ENCODE data around the gene PACSIN3. TPM values are rescaled to one million over a fixed set of nuclear protein-coding genes. Genes with fewer than 3 reads are reported as not detected.

Gene PACSIN3
- total RNA-seq, 2 donors from 2014 or later, result 48.0 to 66.6 TPM

GRCh38 chr11:47216121-47216798 lies 30.0 kb upstream of the PACSIN3 start:
- Histone ChIP-seq H3K9me3 (ENCODE audit: control insufficient read depth, low read length) (no peaks in the 10 kb centered on the region), H3K9ac (ENCODE audit: extremely low read depth, low read length, poor library complexity, severe bottlenecking) (no peak overlapping the region), H3K4me1 (ENCODE audit: control insufficient read depth, insufficient read depth, low read length) (no peaks in the 10 kb centered on the region), H3K4me3 (ENCODE audit: low read length) (peak overlapping the region; percentile 84), H3K27me3 (ENCODE audit: control insufficient read depth, insufficient read depth, low read length, poor library complexity, severe bottlenecking) (no peaks in the 10 kb centered on the region), H3K36me3 (ENCODE audit: control insufficient read depth, insufficient read depth, low read length) (peaks cover 5% of the 10 kb centered on the region), H3K27ac (ENCODE audit: low read depth, low read length) (no peak overlapping the region)
- Mint-ChIP-seq H3K4me3 (peak overlapping the region; percentile 76), H3K4me1 (peaks cover 9% of the 10 kb centered on the region), H3K36me3 (ENCODE audit: low read depth) (peaks cover 4% of the 10 kb centered on the region), H3K27ac (peak overlapping the region; percentile 14), H3K27me3 (ENCODE audit: insufficient read depth) (no peaks in the 10 kb centered on the region), H3K9me3 (no peaks in the 10 kb centered on the region)
- DNase-seq, result peak; percentile 60
- 44 to 57% methylated on average over 12 of the region's 12 CpGs for WGBS, 2 experiments (ENCODE audit: insufficient coverage in 1 of 2, insufficient read length in 1 of 2)
- TF ChIP-seq CTCF (conservative IDR thresholded peaks at IDR 0.05), result no peak

GRCh38 chr11:47215366-47215910 lies 29.2 kb upstream of the PACSIN3 start:
- Histone ChIP-seq H3K4me3 (ENCODE audit: low read length) (peak overlapping the region; percentile 84), H3K36me3 (ENCODE audit: control insufficient read depth, insufficient read depth, low read length) (peaks cover 3% of the 10 kb centered on the region), H3K27me3 (ENCODE audit: control insufficient read depth, insufficient read depth, low read length, poor library complexity, severe bottlenecking) (no peaks in the 10 kb centered on the region), H3K9ac (ENCODE audit: extremely low read depth, low read length, poor library complexity, severe bottlenecking) (peak overlapping the region; percentile 89), H3K27ac (ENCODE audit: low read depth, low read length) (peak overlapping the region; percentile 75), H3K4me1 (ENCODE audit: control insufficient read depth, insufficient read depth, low read length) (no peaks in the 10 kb centered on the region), H3K9me3 (ENCODE audit: control insufficient read depth, low read length) (no peaks in the 10 kb centered on the region)
- no peak for DNase-seq
- Mint-ChIP-seq H3K4me3 (peak overlapping the region; percentile 76), H3K27me3 (ENCODE audit: insufficient read depth) (no peaks in the 10 kb centered on the region), H3K36me3 (ENCODE audit: low read depth) (peaks cover 3% of the 10 kb centered on the region), H3K9me3 (no peaks in the 10 kb centered on the region), H3K27ac (peak overlapping the region; percentile 97), H3K4me1 (peaks cover 9% of the 10 kb centered on the region)
- no peak for TF ChIP-seq CTCF (conservative IDR thresholded peaks at IDR 0.05)
- 13 to 14% methylated on average over 15 of the region's 15 CpGs for WGBS, 2 experiments (ENCODE audit: insufficient coverage in 1 of 2, insufficient read length in 1 of 2)

- Histone ChIP-seq H3K27ac (ENCODE audit: low read depth, low read length) (peak overlapping the region; percentile 36), H3K9ac (ENCODE audit: extremely low read depth, low read length, poor library complexity, severe bottlenecking) (no peak overlapping the region), H3K9me3 (ENCODE audit: control insufficient read depth, low read length) (no peaks in the 10 kb centered on the region), H3K4me1 (ENCODE audit: control insufficient read depth, insufficient read depth, low read length) (no peaks in the 10 kb centered on the region), H3K4me3 (ENCODE audit: low read length) (no peak overlapping the region), H3K36me3 (ENCODE audit: control insufficient read depth, insufficient read depth, low read length) (no peaks in the 10 kb centered on the region), H3K27me3 (ENCODE audit: control insufficient read depth, insufficient read depth, low read length, poor library complexity, severe bottlenecking) (no peaks in the 10 kb centered on the region)
- peak; percentile 95 for DNase-seq
- Mint-ChIP-seq H3K36me3 (ENCODE audit: low read depth) (no peaks in the 10 kb centered on the region), H3K4me1 (peaks cover 9% of the 10 kb centered on the region), H3K27ac (peak overlapping the region; percentile 96), H3K4me3 (peak overlapping the region; percentile 76), H3K27me3 (ENCODE audit: insufficient read depth) (no peaks in the 10 kb centered on the region), H3K9me3 (no peaks in the 10 kb centered on the region)
- WGBS, 2 experiments (ENCODE audit: insufficient coverage in 1 of 2, insufficient read length in 1 of 2), result 91 to 98% methylated on average over 17 to 20 of the region's 20 CpGs
- TF ChIP-seq CTCF (conservative IDR thresholded peaks at IDR 0.05), result no peak
Observed at GRCh38 chr11:47213950-47214565, 27.8 kb upstream of the PACSIN3 start.
